VCaP (cell line): ENCODE data around the gene GARIN5B.
A peak's percentile ranks its signal among the peaks of the same experiment; 100 is the strongest.
"Not testable (repeated sequence)": the region's sequence is repeated elsewhere in the genome, so short reads cannot be mapped to it uniquely, and the experiment has no call there.

Experiments used
- H3K27ac ChIP-seq: fragments of 450-650 bp; 2 replicates; pipeline ENCODE4 v1.5.1; 2017
- CTCF ChIP-seq: fragments of 450-650 bp; conservative IDR thresholded peaks from 2 replicates; pipeline ENCODE4 v1.5.1; 2017; ENCODE audit warnings: mild to moderate bottlenecking, moderate library complexity

The GARIN5B gene

GRCh38 chr19:55405638-55406037 lies 42.6 kb upstream of the GARIN5B start:
- peak overlapping the region; percentile 96; the same call in 1 of the 2 replicates for H3K27ac ChIP-seq
- no peak for TF ChIP-seq CTCF

- H3K27ac ChIP-seq, result no peak overlapping the region
- TF ChIP-seq CTCF, result no peak
These were observed 39.4 kb upstream of the GARIN5B start for GRCh38 chr19:55402509-55402908.

GRCh38 chr19:55401390-55401789 lies 38.3 kb upstream of the GARIN5B start:
- H3K27ac ChIP-seq, result not testable (repeated sequence)

GRCh38 chr19:55400281-55401087 lies 37.4 kb upstream of the GARIN5B start:
- no peak for TF ChIP-seq CTCF
- H3K27ac ChIP-seq, result no peak overlapping the region

GRCh38 chr19:55398200-55398925 lies 35.3 kb upstream of the GARIN5B start:
- no peak overlapping the region for H3K27ac ChIP-seq
- no peak for TF ChIP-seq CTCF

GRCh38 chr19:55392820-55393761 lies 30.0 kb upstream of the GARIN5B start:
- H3K27ac ChIP-seq, result no peak overlapping the region
- TF ChIP-seq CTCF, result no peak

- H3K27ac ChIP-seq, result no peak overlapping the region
These were observed 28.9 kb upstream of the GARIN5B start for GRCh38 chr19:55391702-55392615.

More at GRCh38 chr19:55391702-55392615, 28.9 kb upstream of the GARIN5B start:
- TF ChIP-seq CTCF, result no peak
